Measurements from ENCODE around the gene WDR87.

DNA sequence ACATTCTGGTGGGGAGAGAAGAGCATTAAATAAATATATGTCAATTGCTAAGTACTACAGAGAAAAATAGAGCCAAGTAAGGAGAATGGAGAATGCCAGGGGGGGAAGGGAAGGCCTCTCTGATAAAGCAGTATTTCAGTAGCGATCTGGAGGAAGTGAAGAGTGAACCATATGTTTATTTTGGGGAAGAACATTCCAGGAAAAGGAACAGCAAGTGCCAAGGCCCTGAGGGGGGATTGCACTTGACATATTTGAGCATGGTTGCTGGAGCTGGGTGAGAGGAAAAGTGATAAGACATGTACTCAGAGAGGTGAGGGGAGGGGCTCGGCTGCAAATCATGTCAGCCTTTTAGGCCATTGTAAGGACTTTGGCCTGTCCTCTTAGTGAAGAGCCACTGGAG lies 30.4 kb downstream of the WDR87 start:
- TF ChIP-seq, protein P1, sequence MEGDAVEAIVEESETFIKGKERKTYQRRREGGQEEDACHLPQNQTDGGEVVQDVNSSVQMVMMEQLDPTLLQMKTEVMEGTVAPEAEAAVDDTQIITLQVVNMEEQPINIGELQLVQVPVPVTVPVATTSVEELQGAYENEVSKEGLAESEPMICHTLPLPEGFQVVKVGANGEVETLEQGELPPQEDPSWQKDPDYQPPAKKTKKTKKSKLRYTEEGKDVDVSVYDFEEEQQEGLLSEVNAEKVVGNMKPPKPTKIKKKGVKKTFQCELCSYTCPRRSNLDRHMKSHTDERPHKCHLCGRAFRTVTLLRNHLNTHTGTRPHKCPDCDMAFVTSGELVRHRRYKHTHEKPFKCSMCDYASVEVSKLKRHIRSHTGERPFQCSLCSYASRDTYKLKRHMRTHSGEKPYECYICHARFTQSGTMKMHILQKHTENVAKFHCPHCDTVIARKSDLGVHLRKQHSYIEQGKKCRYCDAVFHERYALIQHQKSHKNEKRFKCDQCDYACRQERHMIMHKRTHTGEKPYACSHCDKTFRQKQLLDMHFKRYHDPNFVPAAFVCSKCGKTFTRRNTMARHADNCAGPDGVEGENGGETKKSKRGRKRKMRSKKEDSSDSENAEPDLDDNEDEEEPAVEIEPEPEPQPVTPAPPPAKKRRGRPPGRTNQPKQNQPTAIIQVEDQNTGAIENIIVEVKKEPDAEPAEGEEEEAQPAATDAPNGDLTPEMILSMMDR (IDR thresholded peaks at IDR 0.05), result no peak
- no peak for TF ChIP-seq POLR2A (IDR thresholded peaks at IDR 0.05)
